GM23338 (cell line): ENCODE data around the gene CABLES1. TPM values are rescaled to one million over a fixed set of nuclear protein-coding genes. Genes with fewer than 3 reads are reported as not detected.
"Not testable (repeated sequence)": the region's sequence is repeated elsewhere in the genome, so short reads cannot be mapped to it uniquely, and the experiment has no call there.

Experiments
- ATAC-seq: fragments of 200-7000 bp; cut with Tn5 transposase; 3 replicates; pipeline ENCODE4 v1.9.1; 2020
- DNase-seq: peaks from one replicate; pipeline ENCODE4 v3.0.0-alpha.2; 2015; ENCODE audit warnings: low spot score
- H2AFZ ChIP-seq: fragments of 200-600 bp; sonication (generic); 2 replicates; pipeline ENCODE4 v1.8.0; 2016; ENCODE audit warnings: antibody characterized with exemption, mild to moderate bottlenecking, moderate library complexity
- H3F3A ChIP-seq: fragments of 200-600 bp; sonication (generic); replicated peaks from 2 replicates; pipeline ENCODE4 v1.8.0; 2017; ENCODE audit warnings: antibody characterized with exemption, mixed run types, low read depth
- H3K27ac ChIP-seq: fragments of 200-600 bp; sonication (generic); 2 replicates; pipeline ENCODE4 v1.6.1; 2016; ENCODE audit warnings: low read depth
- H3K27me3 ChIP-seq: fragments of 200-600 bp; sonication (generic); 2 replicates; pipeline ENCODE4 v1.8.0; 2016; ENCODE audit warnings: mild to moderate bottlenecking, mixed run types, moderate library complexity; ENCODE audit not compliant: insufficient read depth
- H3K36me3 ChIP-seq: fragments of 200-600 bp; sonication (generic); 2 replicates; pipeline ENCODE4 v1.8.0; 2016; ENCODE audit warnings: mild to moderate bottlenecking; ENCODE audit not compliant: insufficient read depth
- H3K4me1 ChIP-seq: fragments of 200-600 bp; sonication (generic); 2 replicates; pipeline ENCODE4 v1.8.0; 2016; ENCODE audit warnings: mild to moderate bottlenecking, moderate library complexity; ENCODE audit not compliant: insufficient read depth
- H3K4me2 ChIP-seq: fragments of 200-600 bp; sonication (generic); 2 replicates; pipeline ENCODE4 v1.7.1; 2017; ENCODE audit warnings: mixed run types
- H3K4me3 ChIP-seq: fragments of 200-600 bp; sonication (generic); 2 replicates; pipeline ENCODE4 v1.6.1; 2016; ENCODE audit warnings: mixed run types
- H3K79me2 ChIP-seq: fragments of 200-600 bp; sonication (generic); replicated peaks from 2 replicates; pipeline ENCODE4 v1.8.0; 2017; ENCODE audit warnings: mild to moderate bottlenecking; ENCODE audit not compliant: insufficient read depth
- H3K9me2 ChIP-seq: fragments of 200-600 bp; sonication (generic); 2 replicates; pipeline ENCODE4 v1.8.0; 2017; ENCODE audit not compliant: insufficient read depth
- H4K20me1 ChIP-seq: fragments of 200-600 bp; sonication (generic); replicated peaks from 2 replicates; pipeline ENCODE4 v1.8.0; 2017; ENCODE audit warnings: mild to moderate bottlenecking; ENCODE audit not compliant: insufficient read depth
- H3K27ac Mint-ChIP-seq: 2 replicates; pipeline ENCODE4 v1.8.0; 2020; ENCODE audit warnings: inconsistent platforms, mild to moderate bottlenecking, moderate library complexity, mixed read lengths
- H3K27me3 Mint-ChIP-seq: 3 replicates; pipeline ENCODE4 v1.8.0; 2022; ENCODE audit warnings: low read depth, mild to moderate bottlenecking, moderate library complexity, mixed read lengths, inconsistent platforms; ENCODE audit not compliant: insufficient read depth, poor library complexity
- H3K36me3 Mint-ChIP-seq: 3 replicates; pipeline ENCODE4 v1.8.0; 2021; ENCODE audit warnings: low read depth, mild to moderate bottlenecking, inconsistent platforms, moderate library complexity, mixed read lengths
- H3K4me1 Mint-ChIP-seq: 3 replicates; pipeline ENCODE4 v1.8.0; 2020; ENCODE audit warnings: mild to moderate bottlenecking, inconsistent platforms, mixed read lengths
- H3K4me3 Mint-ChIP-seq: 3 replicates; pipeline ENCODE4 v1.8.0; 2021; ENCODE audit warnings: moderate library complexity, mild to moderate bottlenecking, inconsistent platforms, mixed read lengths
- H3K9me3 Mint-ChIP-seq: 3 replicates; pipeline ENCODE4 v1.8.0; 2020; ENCODE audit warnings: moderate library complexity, mild to moderate bottlenecking, inconsistent platforms, mixed read lengths
- CREB1 ChIP-seq: fragments of 250-450 bp; sonication (Bioruptor Pico); IDR thresholded peaks from 2 replicates; pipeline ENCODE4 v1.5.0; 2020; ENCODE audit warnings: low read depth, mild to moderate bottlenecking, moderate library complexity
- CTCF ChIP-seq, 2 experiments: fragments of 200-600 bp in 1 of 2; sonication (generic) in 1 of 2; conservative IDR thresholded peaks; 2 replicates each; pipeline versions ENCODE4 v1.5.1 to v1.6.1; 2016 to 2017; ENCODE audit warnings: antibody characterized with exemption in 2 of 2, low read depth in 2 of 2, mild to moderate bottlenecking in 2 of 2, moderate library complexity in 1 of 2
- ETS1 ChIP-seq: IDR thresholded peaks from 2 replicates; pipeline ENCODE4 v1.6.1; 2016; ENCODE audit warnings: antibody characterized with exemption
- EZH2phosphoT487 ChIP-seq: fragments of 200-600 bp; sonication (generic); IDR thresholded peaks from one replicate; pipeline ENCODE4 v1.8.1; 2018; ENCODE audit warnings: antibody characterized with exemption; ENCODE audit not compliant: unreplicated experiment
- JUNB ChIP-seq: IDR thresholded peaks from one replicate; pipeline ENCODE4 v1.6.1; 2016; ENCODE audit warnings: antibody characterized with exemption; ENCODE audit not compliant: unreplicated experiment
- NANOG ChIP-seq: IDR thresholded peaks from 2 replicates; pipeline ENCODE4 v1.6.1; 2016; ENCODE audit warnings: antibody characterized with exemption, borderline replicate concordance
- REST ChIP-seq: IDR thresholded peaks from one replicate; pipeline ENCODE4 v1.6.1; 2018; ENCODE audit warnings: antibody characterized with exemption; ENCODE audit not compliant: unreplicated experiment
- STAT1 ChIP-seq: IDR thresholded peaks from one replicate; pipeline ENCODE4 v1.6.1; 2016; ENCODE audit warnings: antibody characterized with exemption; ENCODE audit not compliant: unreplicated experiment
- ZNF114 ChIP-seq: fragments of 250-450 bp; sonication (Bioruptor Pico); IDR thresholded peaks from 2 replicates; pipeline ENCODE4 v1.5.0; 2020; ENCODE audit warnings: mild to moderate bottlenecking, moderate library complexity
- ZNF331 ChIP-seq: fragments of 250-450 bp; sonication (Bioruptor Pico); IDR thresholded peaks from 2 replicates; pipeline ENCODE4 v1.5.0; 2020; ENCODE audit warnings: low read depth, mild to moderate bottlenecking, moderate library complexity
- polyA plus RNA-seq: library from polyadenylated mRNA; unstranded; fragments of >200 nt; fragmentation: Nextera tagmentation; extraction: Ambion mirVana; gene quantifications from 2 replicates; pipeline ENCODE4 v1.2.1, GENCODE V29; 2016
- total RNA-seq: library from RNA; depleted of rRNA; stranded (reverse); fragments of >200 nt; shearing (Covaris generic); gene quantifications from 2 replicates; pipeline ENCODE4 v1.2.3, GENCODE V29; 2014

Gene CABLES1
- total and polyA plus RNA-seq, 2 experiments from 2014 or later, result 2.6 to 12.4 TPM

- TF ChIP-seq NANOG, result no peak
- no peak for TF ChIP-seq JUNB
- TF ChIP-seq CTCF (conservative IDR thresholded peaks at IDR 0.05; ENCODE audit: low read depth in 2 of 2), result no peak
- no peak for TF ChIP-seq ZNF114 (CRISPR knock-in tag)
- TF ChIP-seq ZNF331, result no peak
- no peak for TF ChIP-seq STAT1
- TF ChIP-seq REST, result no peak
- TF ChIP-seq ETS1, result no peak
- TF ChIP-seq EZH2phosphoT487, result no peak
- TF ChIP-seq CREB1 (CRISPR knock-in tag), result no peak
Observed at GRCh38 chr18:23108496-23108895, 26.8 kb upstream of the CABLES1 start (continued).

GRCh38 chr18:23109163-23109562, 26.1 kb upstream of the CABLES1 start:
- H3K79me2 ChIP-seq, H3K4me3 Mint-ChIP-seq, H3K9me2 ChIP-seq, H3K4me1 ChIP-seq, H3K27me3 ChIP-seq, H3K36me3 ChIP-seq, H3K9me3 Mint-ChIP-seq, H3K27ac Mint-ChIP-seq, H3F3A ChIP-seq, DNase-seq, H3K4me3 ChIP-seq, H3K27ac ChIP-seq, H4K20me1 ChIP-seq, ATAC-seq, H3K36me3 Mint-ChIP-seq, H3K4me2 ChIP-seq, H2AFZ ChIP-seq, H3K27me3 Mint-ChIP-seq: not testable (repeated sequence)
- peaks cover 14% of the 10 kb centered on the region for H3K4me1 Mint-ChIP-seq
